NCI-H1092 (cell line): Measurements from ENCODE around the gene EML1.

Experiments used
- DNase-seq: peaks from one replicate; lab custom pipeline; 2025; lab: John Stamatoyannopoulos, UW

EML1 gene

DNA sequence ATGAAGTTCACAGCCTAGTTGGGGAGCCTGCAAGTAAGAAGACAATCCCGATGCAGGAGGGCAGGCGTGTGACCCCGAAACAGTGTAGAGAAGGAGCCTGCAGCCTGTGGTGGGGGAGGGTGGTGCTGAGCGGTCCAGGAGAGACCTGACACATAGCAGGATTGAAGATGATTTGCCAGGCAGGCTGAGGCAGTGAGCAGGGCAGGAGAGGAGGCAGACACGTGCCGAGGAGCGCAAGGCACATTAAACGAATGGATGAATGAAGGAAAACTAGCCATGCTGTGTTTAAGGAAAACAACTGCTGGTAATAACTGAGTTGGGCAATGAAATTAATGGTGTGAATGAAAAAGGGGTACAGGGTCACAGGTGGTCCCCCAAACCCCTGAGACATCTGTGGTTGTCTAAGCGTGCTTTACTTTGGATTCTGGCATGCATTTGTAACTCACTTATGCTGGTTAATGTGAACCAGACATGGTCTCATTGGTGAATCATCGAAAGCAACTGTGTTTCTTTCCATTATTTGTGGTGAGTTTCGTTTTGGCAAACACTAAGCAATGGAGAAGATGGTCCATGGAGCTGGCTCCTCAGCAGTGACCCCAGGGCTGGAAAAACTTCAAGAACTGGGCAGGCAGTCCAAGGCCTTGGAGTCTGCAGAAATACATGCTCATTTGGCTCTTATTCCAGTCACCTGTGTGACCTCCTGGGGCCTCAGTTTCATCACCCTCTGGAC is 175.1 kb downstream of the EML1 start:
- DNase-seq = no peak

DNA sequence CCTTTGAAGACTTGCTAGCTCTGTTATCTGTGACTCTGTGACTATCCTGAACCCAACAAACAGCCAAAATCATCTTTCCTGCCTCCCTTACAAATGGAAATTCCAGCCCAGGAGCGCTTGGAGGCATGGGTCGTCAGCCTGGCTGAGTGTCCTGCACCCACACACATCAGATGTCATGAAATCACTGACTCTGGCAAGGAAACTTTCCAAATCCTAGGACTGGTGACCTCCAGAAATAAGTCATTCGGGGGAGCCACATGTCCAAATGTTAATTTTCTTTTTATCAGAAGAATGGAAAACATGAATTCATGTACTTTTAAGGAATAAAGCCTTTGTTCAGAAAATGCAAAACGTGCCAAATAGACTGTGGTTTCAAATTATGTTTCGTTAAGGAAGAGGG is 175.7 kb downstream of the EML1 start:
- DNase-seq = no peak

GRCh38 chr14:99969673-99970322 is 176.6 kb downstream of the EML1 start:
- no peak for DNase-seq

GRCh38 chr14:99971087-99971940 is 178.1 kb downstream of the EML1 start:
- peak; percentile 87 for DNase-seq

GRCh38 chr14:99971941-99972747 is 178.9 kb downstream of the EML1 start:
- peak; percentile 8 for DNase-seq

GRCh38 chr14:99972748-99973466 is 179.7 kb downstream of the EML1 start:
- DNase-seq = no peak

GRCh38 chr14:99975190-99975589 is 182.0 kb downstream of the EML1 start:
- DNase-seq = no peak

GRCh38 chr14:99976021-99976420 is 182.8 kb downstream of the EML1 start:
- DNase-seq = no peak

- DNase-seq = no peak
These were observed 183.5 kb downstream of the EML1 start for GRCh38 chr14:99976681-99977080.

- DNase-seq = no peak
These were observed 187.1 kb downstream of the EML1 start for GRCh38 chr14:99980299-99980698.

DNA sequence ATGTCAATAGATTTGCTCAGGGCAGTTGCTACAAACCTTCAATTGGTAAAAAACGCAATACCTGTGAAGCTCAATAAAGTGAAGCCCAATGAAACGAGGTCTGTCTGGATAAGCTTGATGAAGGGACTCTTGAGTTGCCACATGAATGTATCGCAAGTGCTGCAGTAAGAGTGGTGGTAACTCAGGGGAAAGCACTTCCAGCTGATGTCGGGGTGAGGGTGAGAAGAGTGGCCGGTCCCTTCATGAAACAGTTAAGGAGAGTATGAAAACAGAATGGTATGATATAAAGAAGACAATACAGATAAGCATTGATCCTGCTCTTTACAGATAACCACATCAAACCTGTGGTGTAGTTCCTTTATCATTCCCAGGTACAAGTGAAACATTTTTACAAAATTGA is 188.6 kb downstream of the EML1 start:
- DNase-seq = no peak

- peak; percentile 9 for DNase-seq
These were observed 189.5 kb downstream of the EML1 start for GRCh38 chr14:99982537-99983250.

GRCh38 chr14:99983251-99984015 is 190.2 kb downstream of the EML1 start:
- no peak for DNase-seq

DNA sequence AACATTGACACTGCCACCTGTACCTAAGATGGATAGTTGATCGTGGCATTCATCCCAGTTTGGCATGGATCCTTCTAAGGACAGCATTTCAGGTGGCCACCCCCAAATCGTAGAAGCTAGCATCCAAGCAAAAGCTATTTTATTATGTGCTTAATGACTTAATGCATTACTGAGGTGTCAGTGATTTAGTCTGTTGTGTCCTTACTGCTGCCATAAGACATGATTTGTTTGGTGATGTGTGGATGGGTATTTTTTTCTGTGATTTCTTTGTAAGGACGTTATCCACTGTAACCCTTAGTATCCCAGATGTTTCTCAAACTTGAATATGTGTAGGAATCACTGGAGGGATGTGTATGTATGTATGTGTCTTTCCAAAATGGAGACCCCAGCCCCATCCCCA is 190.8 kb downstream of the EML1 start:
- DNase-seq = no peak

- DNase-seq = no peak
These were observed 193.2 kb downstream of the EML1 start for GRCh38 chr14:99986396-99986795.

GRCh38 chr14:99989032-99989431 is 195.8 kb downstream of the EML1 start:
- DNase-seq = no peak

DNA sequence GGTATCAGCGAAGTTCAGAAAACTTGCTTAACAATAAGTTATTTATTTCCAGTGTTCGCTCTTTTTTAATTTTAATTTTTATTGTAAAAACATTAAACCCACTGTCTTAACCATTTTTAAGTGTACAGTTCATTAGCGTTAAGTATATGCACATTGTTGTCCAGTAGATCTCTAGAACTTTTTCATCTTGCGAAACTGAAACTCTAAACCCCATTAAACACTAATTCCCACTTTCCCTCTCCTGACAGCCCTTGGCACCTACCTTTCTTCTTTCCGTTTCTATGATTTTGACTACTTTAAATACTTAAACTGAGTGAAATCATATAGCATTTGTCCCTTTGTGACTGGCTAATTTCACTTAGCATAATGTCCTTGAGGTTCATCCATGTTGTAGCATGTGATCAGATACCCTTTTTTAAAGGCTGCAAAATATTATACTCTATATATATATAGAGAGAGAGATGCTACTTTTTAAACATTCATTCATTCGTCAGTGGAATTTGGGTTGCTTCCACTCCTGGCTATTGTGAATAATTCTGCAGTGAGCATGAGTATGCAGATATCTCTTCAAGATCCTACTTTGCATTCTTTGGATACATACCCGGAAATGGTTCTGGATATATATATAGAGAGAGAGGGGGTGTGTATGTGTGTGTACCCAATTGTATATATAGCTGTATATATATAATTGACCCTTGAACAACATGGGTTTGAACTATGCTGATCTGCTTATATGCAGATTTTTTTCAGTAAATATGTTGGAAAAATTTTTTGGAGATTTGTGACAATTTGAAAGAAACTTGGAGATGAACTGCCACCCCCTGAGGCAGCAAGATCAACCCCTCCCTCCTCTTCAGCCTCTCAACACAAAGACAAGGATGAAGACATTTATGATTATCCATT is 197.3 kb downstream of the EML1 start:
- DNase-seq = no peak

GRCh38 chr14:99991331-99991730 is 198.1 kb downstream of the EML1 start:
- no peak for DNase-seq
